OCI-LY1 (cell line): ENCODE measurements around the gene ST7L.

Experiments
- H2AFZ ChIP-seq: fragments of 200-600 bp; sonication (generic), shearing (Covaris generic); 2 replicates; pipeline ENCODE4 v1.6.0; 2014; ENCODE audit warnings: antibody characterized with exemption, mild to moderate bottlenecking, low read length
- H3F3A ChIP-seq: fragments of 200-600 bp; sonication (generic), shearing (Covaris generic); 2 replicates; pipeline ENCODE4 v1.6.0; 2014; ENCODE audit warnings: mild to moderate bottlenecking, antibody characterized with exemption, low read length, moderate library complexity; ENCODE audit not compliant: insufficient read depth
- H3K27ac ChIP-seq: fragments of 200-600 bp; sonication (generic); 2 replicates; pipeline ENCODE4 v1.5.1; 2014; ENCODE audit warnings: low read length, mixed run types, mild to moderate bottlenecking, low read depth; ENCODE audit not compliant: poor library complexity, severe bottlenecking
- H3K27me3 ChIP-seq: fragments of 200-600 bp; sonication (generic); 2 replicates; pipeline ENCODE4 v1.6.0; 2014; ENCODE audit warnings: antibody characterized with exemption, mild to moderate bottlenecking, low read length, moderate library complexity; ENCODE audit not compliant: insufficient read depth
- H3K36me3 ChIP-seq: fragments of 200-600 bp; sonication (generic); 2 replicates; pipeline ENCODE4 v1.6.1; 2014; ENCODE audit warnings: mild to moderate bottlenecking, antibody characterized with exemption, low read length, moderate library complexity, mixed read lengths; ENCODE audit not compliant: insufficient read depth
- H3K4me1 ChIP-seq: fragments of 200-600 bp; sonication (generic); 2 replicates; pipeline ENCODE4 v1.5.1; 2014; ENCODE audit warnings: mild to moderate bottlenecking, low read length, moderate library complexity; ENCODE audit not compliant: insufficient read depth, severe bottlenecking
- H3K4me2 ChIP-seq: fragments of 200-600 bp; sonication (generic), shearing (Covaris generic); 2 replicates; pipeline ENCODE4 v1.6.1; 2014; ENCODE audit warnings: low read length
- H3K4me3 ChIP-seq: fragments of 200-600 bp; sonication (generic); 2 replicates; pipeline ENCODE4 v1.5.1; 2014; ENCODE audit warnings: low read length, low read depth, mild to moderate bottlenecking, mixed read lengths; ENCODE audit not compliant: poor library complexity, severe bottlenecking
- H3K79me2 ChIP-seq: fragments of 200-600 bp; shearing (Covaris generic); 2 replicates; pipeline ENCODE4 v1.6.1; 2016; ENCODE audit warnings: mixed run types, low read length, mixed read lengths; ENCODE audit not compliant: insufficient read depth
- H3K9ac ChIP-seq: fragments of 200-600 bp; sonication (generic), shearing (Covaris generic); 2 replicates; pipeline ENCODE4 v1.6.1; 2014; ENCODE audit warnings: mild to moderate bottlenecking, low read length, mixed read lengths
- H3K9me2 ChIP-seq: fragments of 200-600 bp; sonication (generic), shearing (Covaris generic); 2 replicates; pipeline ENCODE4 v1.6.1; 2014; ENCODE audit warnings: low read depth, mild to moderate bottlenecking, low read length, mixed read lengths
- H3K9me3 ChIP-seq: fragments of 200-600 bp; shearing (Covaris generic); 2 replicates; pipeline ENCODE4 v1.6.1; 2014; ENCODE audit warnings: low read length, mixed read lengths
- H4K20me1 ChIP-seq: fragments of 200-600 bp; sonication (generic), shearing (Covaris generic); 2 replicates; pipeline ENCODE4 v1.6.0; 2016; ENCODE audit warnings: mild to moderate bottlenecking, low read length; ENCODE audit not compliant: insufficient read depth
- EZH2 ChIP-seq: fragments of 200-600 bp; sonication (generic), shearing (Covaris generic); IDR thresholded peaks from 2 replicates; pipeline ENCODE4 v1.8.0; 2017; ENCODE audit warnings: borderline replicate concordance, mixed run types, mild to moderate bottlenecking, antibody characterized with exemption, low read length, moderate library complexity, mixed read lengths
- TF ChIP-seq, protein P1 (sequence below): fragments of 200-600 bp; sonication (generic), shearing (Covaris generic); IDR thresholded peaks from 2 replicates; pipeline ENCODE4 v1.5.1; 2017; ENCODE audit warnings: mild to moderate bottlenecking, antibody characterized with exemption, low read length, moderate library complexity, mixed read lengths

The ST7L gene

DNA sequence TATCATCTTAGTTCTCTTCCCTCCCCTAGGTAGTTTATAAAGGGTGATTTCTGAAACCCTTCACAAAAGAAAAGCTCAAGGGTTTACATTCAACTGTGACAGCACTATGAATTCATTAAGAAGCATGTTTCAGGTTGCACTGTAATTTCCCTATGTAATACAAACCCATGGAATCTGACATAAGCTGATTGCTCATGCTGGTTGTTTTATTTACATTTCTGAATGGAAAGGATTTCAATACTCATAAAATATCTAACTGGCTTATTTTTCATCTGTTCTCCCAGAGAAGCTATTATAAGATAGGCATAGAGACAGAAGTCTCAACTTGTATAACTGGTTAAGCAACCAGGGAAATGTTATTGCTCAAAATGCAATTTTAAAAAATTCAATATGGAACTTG is 89.6 kb downstream of the ST7L start:
- no peaks in the 10 kb centered on the region for H3K9me3 ChIP-seq

DNA sequence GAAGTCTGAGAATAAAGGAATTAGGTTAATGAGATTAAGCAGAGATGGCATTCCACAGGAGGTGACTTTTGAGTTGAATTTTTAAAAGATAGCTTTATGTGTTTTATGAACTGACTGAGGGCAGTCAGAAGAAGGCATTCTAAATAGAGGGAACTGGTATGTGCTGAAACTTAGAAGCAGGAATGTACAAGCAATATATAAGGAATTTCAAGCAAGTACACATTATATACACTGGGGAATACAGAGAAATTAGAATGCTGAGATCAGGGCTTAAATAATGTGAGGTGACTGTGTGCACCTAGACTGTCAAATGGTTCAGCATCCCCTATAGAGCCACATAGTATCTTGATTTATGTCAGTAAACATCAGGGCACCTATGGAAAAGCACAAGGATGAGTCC is 90.9 kb downstream of the ST7L start:
- H3K79me2 ChIP-seq, result no peaks in the 10 kb centered on the region
- H3K27me3 ChIP-seq, result no peaks in the 10 kb centered on the region
- no peaks in the 10 kb centered on the region for H3K4me1 ChIP-seq
- no peaks in the 10 kb centered on the region for H3F3A ChIP-seq
- no peak overlapping the region for H2AFZ ChIP-seq
- H3K36me3 ChIP-seq, result no peaks in the 10 kb centered on the region
- no peaks in the 10 kb centered on the region for H3K9me2 ChIP-seq
- H3K9ac ChIP-seq, result no peak overlapping the region
- no peak for TF ChIP-seq EZH2
- TF ChIP-seq, protein P1, sequence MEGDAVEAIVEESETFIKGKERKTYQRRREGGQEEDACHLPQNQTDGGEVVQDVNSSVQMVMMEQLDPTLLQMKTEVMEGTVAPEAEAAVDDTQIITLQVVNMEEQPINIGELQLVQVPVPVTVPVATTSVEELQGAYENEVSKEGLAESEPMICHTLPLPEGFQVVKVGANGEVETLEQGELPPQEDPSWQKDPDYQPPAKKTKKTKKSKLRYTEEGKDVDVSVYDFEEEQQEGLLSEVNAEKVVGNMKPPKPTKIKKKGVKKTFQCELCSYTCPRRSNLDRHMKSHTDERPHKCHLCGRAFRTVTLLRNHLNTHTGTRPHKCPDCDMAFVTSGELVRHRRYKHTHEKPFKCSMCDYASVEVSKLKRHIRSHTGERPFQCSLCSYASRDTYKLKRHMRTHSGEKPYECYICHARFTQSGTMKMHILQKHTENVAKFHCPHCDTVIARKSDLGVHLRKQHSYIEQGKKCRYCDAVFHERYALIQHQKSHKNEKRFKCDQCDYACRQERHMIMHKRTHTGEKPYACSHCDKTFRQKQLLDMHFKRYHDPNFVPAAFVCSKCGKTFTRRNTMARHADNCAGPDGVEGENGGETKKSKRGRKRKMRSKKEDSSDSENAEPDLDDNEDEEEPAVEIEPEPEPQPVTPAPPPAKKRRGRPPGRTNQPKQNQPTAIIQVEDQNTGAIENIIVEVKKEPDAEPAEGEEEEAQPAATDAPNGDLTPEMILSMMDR, result no peak
- no peak overlapping the region for H3K27ac ChIP-seq
- H4K20me1 ChIP-seq, result no peaks in the 10 kb centered on the region
- H3K4me2 ChIP-seq, result no peak overlapping the region
- no peak overlapping the region for H3K4me3 ChIP-seq
- H3K9me3 ChIP-seq, result no peaks in the 10 kb centered on the region

More for the DNA sequence above, 89.6 kb downstream of the ST7L start:
- Histone ChIP-seq H2AFZ (no peak overlapping the region), H3K27ac (no peak overlapping the region), H3K4me1 (no peaks in the 10 kb centered on the region), H3K4me3 (no peak overlapping the region), H3K27me3 (no peaks in the 10 kb centered on the region), H3F3A (no peaks in the 10 kb centered on the region), H3K36me3 (no peaks in the 10 kb centered on the region), H3K9ac (no peak overlapping the region), H3K9me2 (no peaks in the 10 kb centered on the region), H4K20me1 (no peaks in the 10 kb centered on the region), H3K79me2 (no peaks in the 10 kb centered on the region), H3K4me2 (no peak overlapping the region)
- TF ChIP-seq EZH2, result no peak
- TF ChIP-seq, protein P1, result no peak

DNA sequence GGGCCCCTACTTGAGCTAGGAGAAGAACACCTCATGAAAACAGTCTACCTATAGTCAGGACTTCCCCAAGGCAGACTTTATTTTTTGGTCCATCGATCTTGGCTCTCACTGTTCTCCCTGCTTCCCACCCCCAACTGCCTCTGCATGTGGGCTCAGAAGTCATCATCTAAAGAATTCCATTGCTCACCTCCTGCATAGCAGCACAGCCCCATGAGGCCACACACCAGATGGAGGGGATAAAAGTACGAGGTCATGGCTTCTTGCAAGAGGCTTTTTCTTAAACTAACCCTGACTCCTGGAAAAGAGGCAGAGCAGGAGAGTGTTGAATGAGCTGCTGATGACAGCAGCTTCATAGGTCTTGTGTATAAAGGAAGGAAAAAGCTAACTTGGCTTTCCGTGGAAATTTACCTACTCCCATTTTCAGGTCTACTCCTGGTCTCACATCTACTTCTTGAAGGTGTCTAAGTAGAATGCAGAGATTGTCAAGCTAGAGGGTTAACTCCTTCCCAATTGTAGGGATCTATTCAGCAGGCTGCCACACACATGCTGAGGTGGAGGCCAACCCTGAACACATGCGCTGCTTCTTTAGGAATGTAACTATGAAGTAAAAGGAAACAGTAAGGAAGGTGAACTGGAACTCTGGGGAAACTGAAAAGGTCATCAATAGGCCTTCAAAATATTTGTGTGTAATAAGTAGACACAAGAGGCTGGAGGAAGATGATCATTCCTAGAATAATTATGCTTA is 91.5 kb downstream of the ST7L start:
- no peaks in the 10 kb centered on the region for H3K9me2 ChIP-seq
- no peaks in the 10 kb centered on the region for H3K4me1 ChIP-seq
- H3K27me3 ChIP-seq, result no peaks in the 10 kb centered on the region
- no peak overlapping the region for H3K9ac ChIP-seq
- H3K36me3 ChIP-seq, result no peaks in the 10 kb centered on the region
- H3K9me3 ChIP-seq, result no peaks in the 10 kb centered on the region
- H3K79me2 ChIP-seq, result no peaks in the 10 kb centered on the region
- TF ChIP-seq EZH2, result no peak
- TF ChIP-seq, protein P1, result no peak
- no peaks in the 10 kb centered on the region for H3F3A ChIP-seq
- no peaks in the 10 kb centered on the region for H4K20me1 ChIP-seq
- H2AFZ ChIP-seq, result no peak overlapping the region
- H3K4me2 ChIP-seq, result no peak overlapping the region
- no peak overlapping the region for H3K4me3 ChIP-seq
- H3K27ac ChIP-seq, result no peak overlapping the region
